Measurements from ENCODE around the gene ACOT7.
"Not testable (repeated sequence)": the region's sequence is repeated elsewhere in the genome, so short reads cannot be mapped to it uniquely, and the experiment has no call there.

Gene ACOT7

GRCh38 chr1:6219641-6220040, 173.9 kb downstream of the ACOT7 start:
- DNase-seq, result not testable (repeated sequence)

- DNase-seq, result no peak
Measured at GRCh38 chr1:6218375-6219164, 175.0 kb downstream of the ACOT7 start.
